ENCODE data around the gene CARNS1. TPM values are rescaled to one million over a fixed set of nuclear protein-coding genes. Genes with fewer than 3 reads are reported as not detected.

Gene CARNS1
- total and polyA plus RNA-seq, 4 donors, result 0.05 to 0.19 (median 0.10) TPM

GRCh38 chr11:67421430-67422031, 6.1 kb downstream of the CARNS1 start (continued):
- TF ChIP-seq ATF3 (IDR thresholded peaks at IDR 0.05) (no peak), FOXA2 (IDR thresholded peaks at IDR 0.05) (no peak), HNF4G (IDR thresholded peaks at IDR 0.05) (no peak), MAX (IDR thresholded peaks at IDR 0.05) (no peak), ZBTB33 (IDR thresholded peaks at IDR 0.05) (no peak), RAD21 (IDR thresholded peaks at IDR 0.05) (no peak)

GRCh38 chr11:67422891-67423290, 7.4 kb downstream of the CARNS1 start:
- WGBS, result 82% methylated on average over 6 of the region's 6 CpGs
- Histone ChIP-seq H3K4me3 (ENCODE audit: low read depth in 1 of 3, low read length in 3 of 3) (no peak overlapping the region), H3K9me3 (ENCODE audit: control insufficient read depth in 4 of 4, low read length in 3 of 4) (no peaks in the 10 kb centered on the region), H3K9ac (ENCODE audit: low read depth in 1 of 2, low read length in 2 of 2) (no peak overlapping the region), H3K27me3 (ENCODE audit: control insufficient read depth in 4 of 4, insufficient read depth in 4 of 4, low read length in 3 of 4) (no peaks in the 10 kb centered on the region), H3K36me3 (ENCODE audit: control insufficient read depth in 4 of 4, insufficient read depth in 3 of 4, low read depth in 1 of 4, low read length in 3 of 4) (no peaks in the 10 kb centered on the region), H3K4me1 (ENCODE audit: control insufficient read depth in 4 of 4, insufficient read depth in 4 of 4, low read length in 3 of 4) (peaks cover 19 to 36% (median 28%) of the 10 kb centered on the region in 4 donors), H3K27ac (ENCODE audit: low read depth in 1 of 2, low read length in 2 of 2) (no peak overlapping the region)
- no peak for TF ChIP-seq CTCF (IDR thresholded peaks at IDR 0.05; ENCODE audit: low read depth, low read length, missing input control)
- no peak for TF ChIP-seq FOXA1 (IDR thresholded peaks at IDR 0.05)
- no peak for TF ChIP-seq SP1 (IDR thresholded peaks at IDR 0.05)
- no peak for DNase-seq (ENCODE audit: low spot score)

GRCh38 chr11:67423466-67423865, 8.0 kb downstream of the CARNS1 start:
- no peaks in the 10 kb centered on the region for H3K36me3 ChIP-seq (ENCODE audit: control insufficient read depth in 4 of 4, insufficient read depth in 3 of 4, low read depth in 1 of 4, low read length in 3 of 4)
- no peak overlapping the region for H3K4me3 ChIP-seq (ENCODE audit: low read depth in 1 of 3, low read length in 3 of 3)
- no peak for DNase-seq (ENCODE audit: low spot score)
- no peaks in the 10 kb centered on the region for H3K9me3 ChIP-seq (ENCODE audit: control insufficient read depth in 4 of 4, low read length in 3 of 4)
- 97% methylated on average over 13 of the region's 13 CpGs for WGBS
- TF ChIP-seq ZBTB33 (IDR thresholded peaks at IDR 0.05) (no peak), REST (IDR thresholded peaks at IDR 0.05) (no peak), FOXA1 (IDR thresholded peaks at IDR 0.05) (no peak), RAD21 (IDR thresholded peaks at IDR 0.05) (no peak), GABPA (IDR thresholded peaks at IDR 0.05 in 1 of 2, conservative IDR thresholded peaks at IDR 0.05 in 1 of 2) (no peak), HNF4G (IDR thresholded peaks at IDR 0.05) (no peak), NR2F2 (IDR thresholded peaks at IDR 0.05) (no peak), JUND (IDR thresholded peaks at IDR 0.05) (no peak), YY1 (IDR thresholded peaks at IDR 0.05) (no peak), RXRA (IDR thresholded peaks at IDR 0.05) (no peak), CTCF (IDR thresholded peaks at IDR 0.05; ENCODE audit: low read depth, low read length, missing input control) (no peak), EGR1 (IDR thresholded peaks at IDR 0.05; ENCODE audit: low read depth in 2 of 2) (no peak), MAX (IDR thresholded peaks at IDR 0.05) (no peak)
- no peak overlapping the region for H3K27ac ChIP-seq (ENCODE audit: low read depth in 1 of 2, low read length in 2 of 2)
- no peak overlapping the region for H3K9ac ChIP-seq (ENCODE audit: low read depth in 1 of 2, low read length in 2 of 2)
- peaks cover 15 to 34% (median 25%) of the 10 kb centered on the region in 4 donors for H3K4me1 ChIP-seq (ENCODE audit: control insufficient read depth in 4 of 4, insufficient read depth in 4 of 4, low read length in 3 of 4)
- no peaks in the 10 kb centered on the region for H3K27me3 ChIP-seq (ENCODE audit: control insufficient read depth in 4 of 4, insufficient read depth in 4 of 4, low read length in 3 of 4)

All from liver (tissue), 9 donors.